HG03520 (cell line): ENCODE results near the gene MT3.
A peak's percentile ranks its signal among the peaks of the same experiment; 100 is the strongest.
"Not testable (repeated sequence)": the region's sequence is repeated elsewhere in the genome, so short reads cannot be mapped to it uniquely, and the experiment has no call there.

ENCODE experiments used
- ATAC-seq: cut with Tn5 transposase; IDR thresholded peaks from one replicate; pipeline ENCODE4 v1.9.1; 2021; ENCODE audit warnings: mild to moderate bottlenecking, moderate library complexity; ENCODE audit not compliant: unreplicated experiment

The MT3 gene

DNA sequence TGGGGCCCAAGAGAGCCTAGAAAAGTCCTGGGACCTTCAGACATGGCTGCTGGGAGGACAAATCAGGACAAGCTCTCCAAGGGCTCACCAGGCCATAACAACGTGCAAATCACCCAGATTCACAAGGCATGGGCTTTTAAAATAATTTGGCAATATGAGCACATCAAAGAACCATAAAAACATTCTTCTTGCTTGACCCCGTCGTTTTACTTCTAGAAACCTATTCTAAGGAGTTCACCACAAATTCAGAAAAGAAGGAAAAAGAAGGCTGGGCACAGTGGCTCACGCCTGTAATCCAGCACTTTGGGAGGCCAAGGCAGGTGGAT lies 12.1 kb upstream of the MT3 start:
- no peak for ATAC-seq

- ATAC-seq: no peak
Measured at GRCh38 chr16:56580391-56581048, 8.8 kb upstream of the MT3 start.

- ATAC-seq: not testable (repeated sequence)
Measured at GRCh38 chr16:56582911-56583310, 6.4 kb upstream of the MT3 start.

DNA sequence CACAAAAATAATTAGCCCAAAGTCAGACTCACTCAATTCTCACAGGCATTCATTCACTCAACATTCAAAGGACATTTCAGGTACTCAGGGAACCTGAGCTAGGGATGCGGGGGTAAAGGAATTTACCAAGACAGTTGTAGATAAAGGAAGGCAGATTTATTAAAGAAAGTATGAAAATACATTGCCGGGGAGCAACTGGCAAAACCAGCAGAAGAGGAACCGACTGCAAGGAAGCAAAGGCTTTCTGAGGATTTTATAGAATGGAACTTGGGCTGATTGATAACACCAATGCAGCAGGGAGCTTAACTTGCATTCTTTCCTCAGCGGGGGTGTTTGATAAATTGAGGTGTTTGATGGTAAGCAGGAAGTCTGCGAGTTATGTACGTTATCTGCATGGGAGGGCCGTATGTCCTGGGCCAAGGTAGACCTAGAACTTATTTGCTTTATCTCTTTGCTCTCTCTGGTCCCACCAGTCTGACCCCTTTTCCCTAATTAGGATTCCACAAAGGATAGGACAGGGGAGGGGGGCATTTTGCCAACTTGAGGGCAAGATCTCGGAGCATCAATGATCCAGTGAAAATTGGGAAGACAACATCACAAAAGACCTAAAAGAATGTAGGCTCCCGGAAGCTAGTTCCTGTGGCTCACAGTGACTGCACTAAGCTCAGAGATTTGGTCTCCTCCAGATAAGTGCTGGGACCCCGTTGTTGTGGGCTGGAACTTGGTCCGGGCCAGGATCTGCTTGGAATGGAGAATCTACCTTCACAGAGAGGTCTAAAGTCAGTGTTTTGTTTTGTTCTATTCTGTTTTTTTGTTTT lies 5.8 kb upstream of the MT3 start:
- no peak for ATAC-seq

- ATAC-seq: no peak
Measured at GRCh38 chr16:56584276-56584675, 5.1 kb upstream of the MT3 start.

DNA sequence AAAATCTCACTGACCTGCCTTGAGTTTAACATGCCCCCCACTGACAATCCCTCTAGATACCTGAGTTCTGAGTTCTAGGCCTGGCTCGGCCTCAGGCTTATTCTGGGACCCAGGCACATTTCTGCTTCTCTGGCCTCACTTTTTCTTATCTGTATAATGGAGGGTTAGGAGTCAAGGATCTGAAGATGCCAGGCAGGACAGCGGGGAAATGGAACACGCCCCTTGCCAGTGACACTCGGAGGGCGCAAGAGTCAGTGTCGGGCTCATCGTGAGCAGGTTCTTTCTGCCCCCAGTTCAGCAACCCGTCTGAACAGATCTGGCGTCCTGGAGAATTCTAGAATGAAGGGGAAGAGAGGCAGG lies 567 bp upstream of the MT3 start:
- ATAC-seq: no peak

DNA sequence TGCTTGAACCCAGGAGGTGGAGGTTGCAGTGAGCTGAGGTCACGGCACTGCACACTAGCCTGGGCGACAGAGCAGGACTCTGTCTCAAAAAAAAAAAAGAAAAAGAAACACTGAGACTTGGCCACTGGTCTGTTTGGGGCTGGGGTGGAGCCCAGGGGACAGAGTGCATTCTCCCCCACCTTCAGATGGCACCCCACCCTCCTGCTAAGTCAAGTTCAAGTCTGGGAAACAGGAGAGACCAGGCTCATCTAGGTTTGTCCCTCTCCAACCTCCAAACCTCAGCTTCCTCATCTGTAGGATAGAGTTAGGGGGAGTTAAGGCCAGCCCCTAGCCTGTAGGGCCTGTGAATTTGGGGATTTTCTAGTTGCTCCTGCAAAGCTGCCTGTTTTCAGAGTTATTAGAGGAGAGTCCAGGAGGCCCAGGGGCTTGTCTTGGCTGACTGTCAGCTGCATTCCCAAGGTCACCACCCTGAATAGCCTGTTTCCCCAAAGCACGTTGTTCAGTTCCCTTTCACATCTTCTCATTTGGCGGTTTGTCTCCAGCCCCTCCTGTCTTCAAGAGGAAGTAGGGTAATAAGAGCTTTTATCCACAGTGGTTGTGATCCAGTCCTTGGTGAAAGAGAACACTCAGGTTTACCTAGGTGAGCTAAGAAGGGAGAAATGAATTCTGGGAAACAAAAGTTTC lies 2.2 kb downstream of the MT3 start:
- no peak for ATAC-seq

DNA sequence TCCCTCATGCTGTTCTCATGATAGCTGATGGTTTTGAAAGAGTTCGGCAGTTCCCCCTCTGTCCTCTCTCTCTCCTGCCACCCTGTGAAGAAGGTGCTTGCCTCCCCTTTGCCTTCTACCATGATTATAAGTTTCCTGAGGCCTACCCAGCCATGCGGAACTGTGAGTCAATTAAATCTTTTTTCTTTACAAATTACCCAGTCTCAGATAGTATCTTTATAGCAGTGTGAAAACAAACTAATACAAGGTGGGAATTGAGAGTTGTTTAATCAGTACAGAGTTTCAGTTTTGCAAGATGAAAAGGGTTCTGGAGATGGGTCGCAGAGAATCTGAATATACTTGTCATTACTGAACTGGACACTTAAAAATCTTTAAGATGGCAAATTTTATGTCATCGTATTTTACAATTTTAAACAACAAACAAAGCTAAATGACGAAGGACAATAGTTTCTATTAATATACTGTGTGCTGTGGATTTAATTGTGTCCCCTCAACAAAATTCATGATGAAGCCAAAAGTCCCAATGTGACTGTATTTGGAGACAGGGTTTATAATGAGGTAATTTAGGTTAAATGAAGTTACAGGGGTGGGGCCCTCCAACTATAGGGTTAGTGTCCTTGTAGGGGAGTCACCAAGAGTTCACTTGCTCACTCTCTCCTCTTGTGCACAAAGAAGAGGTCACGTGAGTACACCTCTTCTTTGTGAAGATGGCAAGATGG lies 4.4 kb downstream of the MT3 start:
- ATAC-seq: no peak

DNA sequence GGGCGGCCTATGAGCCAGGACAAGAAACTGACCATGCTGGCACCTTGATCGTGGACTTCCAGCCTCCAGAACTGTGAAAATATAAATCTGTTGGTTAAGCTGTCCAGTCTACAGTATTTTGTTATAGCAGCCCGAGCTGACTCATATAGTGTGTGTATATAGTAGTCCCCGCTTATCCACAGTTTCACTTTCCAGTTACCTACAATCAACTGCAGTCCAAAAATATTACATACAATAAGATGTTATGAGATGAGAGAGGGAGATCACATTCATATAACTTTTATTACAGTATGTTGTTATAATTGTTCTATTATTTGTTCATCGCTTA lies 4.9 kb downstream of the MT3 start:
- ATAC-seq: no peak

- ATAC-seq: no peak
Measured at GRCh38 chr16:56600398-56600999, 11.2 kb downstream of the MT3 start.

GRCh38 chr16:56601325-56601724 lies 12.0 kb downstream of the MT3 start:
- ATAC-seq: no peak

- ATAC-seq: no peak
Measured at GRCh38 chr16:56603589-56603988, 14.3 kb downstream of the MT3 start.

- ATAC-seq: no peak
Measured at GRCh38 chr16:56604966-56605365, 15.6 kb downstream of the MT3 start.

- ATAC-seq: no peak
Measured at GRCh38 chr16:56605475-56605874, 16.1 kb downstream of the MT3 start.

DNA sequence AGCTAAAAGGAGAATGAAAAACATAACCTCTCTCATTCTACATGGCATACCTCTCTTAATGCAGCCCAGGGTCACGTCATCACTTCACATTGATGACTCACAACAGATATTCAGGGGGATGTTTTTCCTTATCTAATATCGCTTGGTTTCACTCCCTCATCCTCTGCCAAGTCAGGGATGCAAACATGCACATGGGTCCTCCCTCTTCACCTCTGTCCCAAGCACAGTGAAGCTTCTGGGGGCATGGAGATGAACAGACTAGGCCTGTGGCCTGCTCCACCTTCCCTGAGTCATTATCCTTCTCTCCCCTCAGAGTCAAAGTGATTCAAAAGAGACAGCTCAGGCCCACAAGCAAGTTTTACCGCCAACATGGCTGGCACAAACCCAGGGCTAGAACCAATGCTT lies 16.7 kb downstream of the MT3 start:
- ATAC-seq: no peak

GRCh38 chr16:56606476-56607108 lies 17.3 kb downstream of the MT3 start:
- no peak for ATAC-seq

- no peak for ATAC-seq
Measured at GRCh38 chr16:56607109-56607618, 17.8 kb downstream of the MT3 start.

DNA sequence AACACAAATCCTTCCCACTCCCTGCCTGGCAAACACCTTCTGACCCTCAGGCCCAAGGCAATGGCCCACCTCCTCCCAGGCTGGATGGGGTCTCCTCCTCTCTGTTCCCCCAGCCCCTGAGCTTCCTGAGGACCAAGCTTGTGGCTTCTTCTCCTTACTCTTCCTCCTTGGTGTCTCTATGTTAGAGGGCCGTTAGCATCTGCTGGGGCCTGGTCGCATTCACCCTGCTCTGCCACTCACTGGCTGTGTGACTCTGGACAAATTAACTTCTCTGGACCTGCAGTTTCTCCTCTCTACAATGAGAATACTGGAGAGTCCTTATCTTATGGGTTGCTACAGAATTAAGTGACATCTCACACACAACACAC lies 18.3 kb downstream of the MT3 start:
- no peak for ATAC-seq

DNA sequence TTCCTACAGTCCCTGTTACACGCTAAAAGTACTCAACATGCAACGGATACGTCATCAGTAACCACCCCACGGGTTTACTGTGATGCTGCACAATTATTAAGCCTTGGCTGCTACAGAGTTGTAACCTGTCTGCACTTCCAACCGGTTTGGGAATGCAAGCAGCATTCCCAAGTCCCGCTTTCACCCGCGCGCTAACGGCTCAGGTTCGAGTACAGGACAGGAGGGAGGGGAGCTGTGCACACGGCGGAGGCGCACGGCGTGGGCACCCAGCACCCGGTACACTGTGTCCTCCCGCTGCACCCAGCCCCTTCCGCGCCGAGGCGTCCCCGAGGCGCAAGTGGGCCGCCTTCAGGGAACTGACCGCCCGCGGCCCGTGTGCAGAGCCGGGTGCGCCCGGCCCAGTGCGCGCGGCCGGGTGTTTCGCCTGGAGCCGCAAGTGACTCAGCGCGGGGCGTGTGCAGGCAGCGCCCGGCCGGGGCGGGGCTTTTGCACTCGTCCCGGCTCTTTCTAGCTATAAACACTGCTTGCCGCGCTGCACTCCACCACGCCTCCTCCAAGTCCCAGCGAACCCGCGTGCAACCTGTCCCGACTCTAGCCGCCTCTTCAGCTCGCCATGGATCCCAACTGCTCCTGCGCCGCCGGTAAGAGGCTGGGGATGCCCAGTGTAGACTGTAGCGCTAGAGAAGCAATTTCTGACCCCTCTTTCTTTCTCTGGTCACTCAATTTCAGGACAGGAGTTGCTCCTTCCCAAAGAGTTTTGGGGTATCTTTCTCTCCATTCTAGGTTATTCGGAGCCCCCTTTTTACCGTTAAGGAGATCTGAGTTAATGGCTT lies 18.9 kb downstream of the MT3 start, which contains the start of gene MT2A:
Gene MT2A (plus strand): TSS at position 542 of the 833 bp plus-strand sequence. CDS start 72 bp downstream, at position 614.
- ATAC-seq: peak; percentile 87
